DND-41 (cell line): Measurements from ENCODE around the gene AKR7A2.

Source experiments
- CTCF ChIP-seq: IDR thresholded peaks from 2 replicates; pipeline ENCODE4 v1.5.1; 2012; ENCODE audit warnings: borderline replicate concordance, low read length, moderate library complexity, mild to moderate bottlenecking; ENCODE audit not compliant: poor library complexity, severe bottlenecking; ENCODE audit errors: extremely low read depth
- EZH2 ChIP-seq: IDR thresholded peaks from 3 replicates; pipeline ENCODE4 v1.6.1; 2012; ENCODE audit warnings: borderline replicate concordance, low read depth, mild to moderate bottlenecking, moderate library complexity, low read length, inconsistent platforms; ENCODE audit not compliant: severe bottlenecking

DNA sequence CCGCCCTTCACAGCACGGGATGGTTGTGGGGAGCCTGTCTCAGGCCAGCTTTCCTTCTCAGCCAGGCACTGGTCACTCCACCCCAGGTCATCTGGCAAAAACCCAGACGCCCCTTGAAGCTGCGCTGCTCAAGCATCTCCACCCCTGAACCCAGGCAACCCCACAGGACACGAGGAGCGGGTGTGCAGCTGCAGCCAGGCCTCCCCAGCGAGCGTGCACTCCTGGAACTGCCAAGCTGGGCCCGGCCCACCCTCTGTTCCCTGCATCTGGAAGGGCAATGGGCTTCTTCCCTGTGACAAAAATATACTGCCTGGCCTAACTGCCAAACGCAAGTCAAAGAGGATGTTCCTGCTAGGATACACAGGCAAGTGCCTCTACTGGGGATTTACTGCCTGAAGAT is 39.9 kb upstream of the AKR7A2 start:
- TF ChIP-seq EZH2 (no peak), CTCF (no peak)
